T47D (cell line): ENCODE data around the gene GAB1.
A peak's percentile ranks its signal among the peaks of the same experiment; 100 is the strongest.

ENCODE experiments used
- DNase-seq, 2 experiments: peaks; one replicate each; pipeline versions ENCODE4 v3.0.0 to v3.0.0-alpha.2; 2011 to 2012; ENCODE audit warnings: low read depth in 1 of 2, low spot score in 1 of 2
- JUND ChIP-seq: IDR thresholded peaks from 2 replicates; pipeline ENCODE4 v1.6.1; 2012; ENCODE audit warnings: low read depth
- in situ Hi-C: cut with HindIII; loops from 2 replicates; pipeline ENCODE4 v1.10.0; 2016; ENCODE audit warnings: low sequenced_read_pairs, low pct_unique_long_range_greater_than_20kb

GAB1 gene

DNA sequence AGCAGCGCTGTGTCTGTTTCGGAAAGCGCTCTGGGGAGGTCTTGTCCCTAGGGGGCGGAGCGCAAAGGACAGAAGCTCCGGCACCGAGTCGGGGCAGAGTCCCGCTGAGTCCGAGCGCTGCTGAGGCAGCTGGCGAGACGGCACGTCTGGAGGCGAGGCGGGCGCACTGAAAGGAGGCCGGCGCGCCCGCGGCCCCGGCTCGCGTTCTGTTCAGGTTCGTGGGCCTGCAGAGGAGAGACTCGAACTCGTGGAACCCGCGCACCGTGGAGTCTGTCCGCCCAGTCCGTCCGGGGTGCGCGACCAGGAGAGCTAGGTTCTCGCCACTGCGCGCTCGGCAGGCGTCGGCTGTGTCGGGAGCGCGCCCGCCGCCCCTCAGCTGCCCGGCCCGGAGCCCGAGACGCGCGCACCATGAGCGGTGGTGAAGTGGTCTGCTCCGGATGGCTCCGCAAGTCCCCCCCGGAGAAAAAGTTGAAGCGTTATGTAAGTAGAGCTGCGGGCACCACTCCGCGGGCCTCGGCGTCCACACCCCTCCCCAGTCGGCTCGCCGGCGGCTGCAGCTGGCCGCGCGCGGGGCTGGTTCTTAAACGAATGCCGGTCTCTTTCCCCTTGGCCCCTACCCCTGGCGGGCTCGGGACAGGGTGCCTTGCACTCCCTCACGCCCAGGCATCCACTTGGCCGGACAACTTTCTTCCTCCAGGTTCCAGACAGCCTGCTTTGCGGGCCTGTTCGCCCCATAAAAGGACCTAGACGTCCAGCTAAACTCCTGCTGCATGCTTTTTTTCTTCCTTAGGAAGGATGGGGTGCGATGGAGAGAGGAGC is at the start of gene GAB1:
Gene GAB1 (plus strand): TSS at position 96 of the 819 bp plus-strand sequence. CDS start 313 bp downstream, at position 409.
- peak in 1 of 2 experiments; percentile 85 for DNase-seq
- no peak for TF ChIP-seq JUND
- in situ Hi-C loops: no loop called here

DNA sequence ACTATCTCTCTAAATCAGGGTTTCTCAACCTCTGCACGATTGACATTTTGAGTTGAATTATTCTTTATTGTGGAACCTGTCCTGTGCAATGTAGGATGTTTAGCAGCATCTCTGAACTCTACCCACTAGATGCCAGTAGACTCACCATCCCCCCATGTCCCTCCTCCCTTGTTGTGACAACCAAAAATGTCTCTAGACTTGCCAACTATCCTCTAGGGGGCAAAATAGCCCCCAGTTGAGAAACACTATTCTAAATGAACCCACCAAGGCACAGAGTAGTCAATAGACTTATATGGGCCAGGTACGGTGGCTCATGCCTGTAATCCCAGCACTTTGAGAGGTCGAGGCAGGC is 49.1 kb upstream of the GAB1 start:
- in situ Hi-C loops: no loop called here
- DNase-seq: no peak
- TF ChIP-seq JUND: no peak

DNA sequence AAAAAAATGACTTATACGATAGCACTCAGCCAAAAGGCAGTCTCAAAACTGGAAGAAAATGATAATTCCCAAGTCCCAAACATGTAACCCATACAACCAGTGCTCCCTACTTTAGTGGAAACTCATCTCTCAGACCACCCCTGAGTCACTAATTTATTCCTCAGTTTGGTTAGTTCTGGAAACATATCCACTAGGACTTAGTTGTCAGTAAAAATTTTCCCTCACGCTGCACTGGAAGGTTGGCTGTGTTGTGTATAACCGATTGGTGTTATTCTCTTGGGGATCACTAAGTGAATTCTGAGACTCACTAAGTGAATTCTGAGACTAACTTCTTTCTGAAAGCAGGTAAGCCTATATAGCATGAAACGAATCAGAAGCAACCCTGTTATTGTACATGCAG is 48.5 kb upstream of the GAB1 start:
- DNase-seq: no peak
- TF ChIP-seq JUND: no peak
- in situ Hi-C loops: no loop called here

DNA sequence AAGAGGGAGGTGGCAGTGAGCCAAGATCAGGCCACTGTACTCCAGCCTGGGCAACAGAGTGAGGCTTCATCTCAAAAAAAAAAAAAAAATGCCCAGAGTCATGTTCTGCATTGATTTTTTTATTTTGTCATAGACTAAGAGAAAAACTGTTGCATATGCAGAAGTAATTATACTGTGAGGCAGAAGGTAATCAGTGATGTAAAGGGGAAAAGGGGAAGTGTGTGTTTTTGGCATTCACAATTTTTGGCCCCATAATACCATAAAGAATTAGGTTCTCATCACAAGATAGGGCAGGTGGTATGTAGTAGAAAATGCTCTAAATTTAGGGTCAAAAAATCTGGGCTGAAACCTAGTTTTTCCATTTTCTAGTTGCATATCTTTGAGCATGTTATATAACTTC is 47.3 kb upstream of the GAB1 start:
- TF ChIP-seq JUND: no peak
- DNase-seq: no peak
- in situ Hi-C loops: no loop called here

DNA sequence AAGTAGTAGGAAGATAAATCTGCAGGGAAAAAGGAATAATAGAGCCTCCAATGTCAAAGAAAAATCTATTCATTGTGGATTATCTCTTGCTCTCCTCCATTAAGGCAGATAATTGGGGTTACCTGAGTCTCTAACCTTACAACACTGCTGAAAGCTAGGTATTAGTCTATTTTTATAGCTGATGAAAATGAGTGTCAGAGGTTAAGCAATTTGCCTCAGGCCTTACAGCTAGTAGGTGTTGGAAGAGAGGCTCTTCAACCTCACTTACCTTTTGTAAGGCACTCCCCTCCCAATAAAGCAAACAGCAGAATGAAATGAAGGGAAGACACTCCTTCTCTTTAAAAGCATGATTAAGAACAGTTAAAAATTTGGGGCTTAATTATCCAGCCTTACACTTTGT is 45.4 kb upstream of the GAB1 start:
- TF ChIP-seq JUND: no peak
- no peak for DNase-seq
- in situ Hi-C loops: no loop called here

DNA sequence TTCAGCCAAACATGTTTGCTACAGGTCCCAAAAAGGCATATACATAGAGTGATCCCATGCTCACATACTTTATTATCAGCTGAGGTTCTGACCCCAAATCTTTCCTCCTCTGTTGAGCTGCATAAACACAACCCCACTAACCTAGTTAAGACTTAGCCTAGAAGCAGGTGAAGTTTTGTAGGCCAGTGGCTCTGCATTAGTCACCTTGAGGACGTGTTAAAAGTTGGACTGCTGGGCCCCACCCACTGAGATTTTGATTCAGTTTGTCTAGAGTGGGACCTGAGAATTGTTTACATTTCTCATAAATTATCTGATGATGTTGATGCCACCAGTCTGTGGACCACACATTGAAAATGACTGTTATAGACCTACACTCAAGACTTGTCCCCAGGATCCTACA is 43.8 kb upstream of the GAB1 start:
- in situ Hi-C loops: no loop called here
- no peak for TF ChIP-seq JUND
- no peak for DNase-seq

DNA sequence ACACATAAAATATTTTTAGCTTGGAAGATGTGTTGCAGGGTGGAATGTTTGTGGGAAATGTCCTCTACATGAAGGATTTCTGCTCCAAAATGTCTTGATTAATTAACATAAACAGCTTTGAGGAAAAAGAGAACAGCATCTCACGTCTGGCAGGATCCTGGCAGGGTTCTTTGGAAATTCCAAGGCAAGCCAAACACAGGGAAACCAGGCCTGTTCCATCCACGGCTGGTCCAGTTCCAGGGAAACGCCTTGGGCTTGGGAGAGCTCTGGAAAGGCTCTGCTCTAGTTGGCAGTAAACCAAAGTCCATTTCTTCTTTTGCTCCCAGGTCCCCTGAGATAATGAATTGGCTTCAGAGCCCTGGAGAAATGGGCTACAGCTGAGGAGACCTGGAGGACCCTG is 42.4 kb upstream of the GAB1 start:
- TF ChIP-seq JUND: no peak
- DNase-seq: peak in 1 of 2 experiments; percentile 19
- in situ Hi-C loops: no loop called here

DNA sequence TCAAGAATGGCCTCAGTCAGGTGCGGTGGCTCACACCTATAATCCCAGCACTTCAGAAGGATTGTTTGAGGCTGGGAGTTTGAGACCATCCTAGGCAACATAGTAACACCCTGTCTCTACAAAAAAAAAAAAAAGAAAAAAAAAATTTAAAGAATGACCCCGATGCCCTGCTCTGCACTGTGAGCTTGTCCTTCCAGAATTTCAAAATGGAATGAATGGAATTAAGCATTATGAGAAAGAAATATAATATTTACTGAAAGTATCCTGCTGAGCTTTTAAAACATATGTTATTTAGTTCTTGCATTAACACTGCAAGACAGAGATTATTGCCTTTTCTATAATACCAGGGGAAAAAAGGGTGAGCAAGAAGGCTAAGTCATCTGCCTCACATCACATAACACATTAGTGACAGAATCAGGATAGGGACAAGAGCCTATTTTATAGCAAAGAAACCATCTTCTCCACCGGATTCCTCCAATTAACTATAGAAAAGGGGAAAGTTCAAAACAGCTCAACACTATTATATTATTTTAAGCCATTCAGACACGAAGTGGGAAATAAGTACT is 41.9 kb upstream of the GAB1 start:
- in situ Hi-C loops: no loop called here
- DNase-seq: no peak
- no peak for TF ChIP-seq JUND

DNA sequence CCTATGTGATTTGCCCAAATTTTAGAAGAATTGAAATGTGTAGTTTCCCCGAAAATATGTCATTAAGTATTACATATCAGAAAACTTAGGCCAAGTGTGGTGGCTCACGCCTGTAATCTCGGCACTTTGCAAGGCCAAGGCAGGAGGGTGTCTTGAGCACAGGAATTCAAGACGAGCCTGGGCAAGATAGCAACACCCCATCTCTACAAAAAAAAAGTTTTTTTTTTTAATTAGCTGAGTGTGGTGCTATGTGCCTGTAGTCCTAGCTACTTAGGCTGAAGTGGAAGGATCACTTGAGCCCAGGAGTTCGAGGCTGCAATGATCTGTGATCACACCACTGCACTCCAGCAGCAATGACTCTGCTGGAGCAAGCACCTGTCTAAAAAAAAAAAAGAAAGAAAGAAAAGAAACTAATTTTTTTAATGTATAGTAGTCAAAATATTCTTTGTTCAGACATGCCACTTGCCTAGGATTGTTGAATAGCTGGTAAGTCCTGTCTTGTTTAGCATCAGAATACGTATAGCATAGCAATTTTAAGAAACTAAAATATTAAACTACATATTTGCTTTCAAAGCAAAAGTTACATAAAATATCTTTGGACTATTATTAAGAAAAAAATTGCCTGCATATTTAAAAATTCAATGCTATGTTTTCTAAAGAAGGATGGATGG is 40.1 kb upstream of the GAB1 start:
- in situ Hi-C loops: no loop called here
- DNase-seq: no peak
- no peak for TF ChIP-seq JUND

DNA sequence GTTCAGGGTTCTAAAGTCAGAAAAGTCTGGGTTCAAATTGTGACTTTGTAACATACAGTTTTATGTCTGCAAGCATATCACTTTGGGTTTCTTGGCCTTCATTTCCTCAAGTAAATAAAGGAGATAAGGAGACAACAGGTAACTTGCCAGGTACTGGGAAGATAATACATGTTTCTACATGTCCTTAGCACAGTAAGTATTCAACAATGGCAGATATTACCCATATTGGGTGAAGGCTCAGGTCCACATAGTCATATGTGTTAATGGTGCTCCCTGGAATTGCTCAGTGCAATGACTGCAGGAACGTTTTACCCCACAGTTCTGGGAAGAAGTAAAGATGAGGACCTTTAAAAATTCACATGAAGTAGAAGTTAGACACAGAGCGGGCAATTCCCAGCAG is 35.8 kb upstream of the GAB1 start:
- in situ Hi-C loops: no loop called here
- DNase-seq: no peak
- no peak for TF ChIP-seq JUND

DNA sequence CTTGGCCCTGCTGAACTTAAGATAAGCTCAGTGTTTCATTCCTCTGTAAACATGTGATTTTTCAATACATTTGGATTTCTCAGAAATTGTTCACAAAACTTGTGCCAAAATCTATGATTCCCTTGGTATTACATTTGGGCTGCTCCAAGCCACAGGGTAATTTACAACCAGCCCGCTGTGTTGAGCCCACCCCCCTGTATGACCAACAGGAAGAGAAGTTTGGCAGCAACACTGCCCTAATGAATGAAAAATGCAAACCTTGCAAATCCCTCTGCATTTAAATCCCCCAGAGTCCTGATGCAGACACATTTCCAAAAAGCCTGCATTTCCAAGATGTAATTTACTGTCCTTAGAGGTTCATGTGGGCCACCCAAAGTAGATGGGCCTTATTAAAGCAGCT is 34.1 kb upstream of the GAB1 start:
- no peak for TF ChIP-seq JUND
- in situ Hi-C loops: no loop called here

DNA sequence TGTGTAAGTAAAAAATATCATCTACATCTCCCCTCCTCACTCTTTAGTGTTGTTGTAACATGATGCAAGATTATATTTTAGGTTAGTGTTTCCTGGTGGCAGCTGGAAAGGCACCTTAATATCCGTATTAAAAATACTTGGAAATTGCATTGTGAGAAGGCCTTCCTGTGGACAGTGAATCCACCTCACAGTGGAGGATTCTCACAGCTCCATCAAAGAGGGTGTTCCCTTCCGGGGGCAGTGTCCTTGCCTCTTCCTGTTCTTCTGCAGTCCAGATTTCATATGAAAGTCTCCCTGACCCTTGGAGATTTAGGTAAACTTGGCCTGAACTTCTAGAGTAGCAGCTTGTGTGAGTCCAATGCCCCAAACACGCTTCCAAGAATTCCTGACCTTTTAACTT is 29.9 kb upstream of the GAB1 start:
- DNase-seq: no peak
- TF ChIP-seq JUND: no peak
- in situ Hi-C loops: no loop called here

More for the DNA sequence above, 34.1 kb upstream of the GAB1 start:
- no peak for DNase-seq

DNA sequence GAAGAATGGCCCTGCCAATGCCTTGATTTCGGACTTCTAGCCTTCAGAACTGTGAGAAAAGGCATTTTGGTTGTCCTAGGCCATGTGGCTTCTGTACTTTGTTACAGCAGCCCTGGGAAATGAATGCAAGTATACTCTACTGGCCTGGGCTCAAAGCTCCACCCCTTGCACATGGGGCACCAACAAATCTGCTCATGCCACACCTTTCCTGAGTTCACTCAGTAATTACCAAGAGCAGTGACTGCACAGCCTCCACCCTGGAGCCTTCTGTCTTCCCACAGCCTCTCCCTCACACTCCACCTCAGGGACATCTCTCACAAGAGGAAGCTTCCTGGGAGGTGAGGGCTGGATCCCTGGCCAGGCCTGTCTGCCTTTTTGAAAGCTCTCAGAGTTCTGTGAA is 29.1 kb upstream of the GAB1 start:
- no peak for TF ChIP-seq JUND
- DNase-seq: no peak
- in situ Hi-C loops: no loop called here

DNA sequence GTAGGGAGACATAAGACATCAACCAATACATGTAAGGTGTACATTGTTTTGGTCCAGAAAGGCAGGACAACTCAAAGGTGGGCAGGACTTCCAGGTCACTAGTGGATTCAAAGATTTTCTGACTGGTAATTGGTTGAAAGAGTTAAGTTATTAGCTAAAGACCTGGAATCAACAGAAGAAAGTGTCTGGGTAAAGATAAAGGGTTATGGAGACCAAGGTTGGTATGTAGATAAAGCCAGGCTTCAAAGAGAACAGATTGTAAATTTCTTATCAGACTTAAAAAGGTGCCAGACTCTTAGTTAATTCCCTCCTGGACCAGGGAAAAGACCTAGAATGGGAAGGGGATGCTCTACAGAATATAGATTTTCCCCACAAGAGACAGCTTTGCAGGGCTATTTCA is 28.3 kb upstream of the GAB1 start:
- TF ChIP-seq JUND: no peak
- in situ Hi-C loops: no loop called here
- DNase-seq: no peak
